Measurements from ENCODE around the gene RBPJL. TPM values are rescaled to one million over a fixed set of nuclear protein-coding genes. Genes with fewer than 3 reads are reported as not detected.

The RBPJL gene
- total and polyA plus RNA-seq, 4 donors: not detected

- Histone ChIP-seq H3K27me3 (ENCODE audit: control insufficient read depth in 4 of 4, insufficient read depth in 4 of 4, low read length in 3 of 4) (no peaks in the 10 kb centered on the region), H3K9me3 (ENCODE audit: control insufficient read depth in 4 of 4, low read length in 3 of 4) (no peaks in the 10 kb centered on the region), H3K4me3 (ENCODE audit: low read depth in 1 of 3, low read length in 3 of 3) (no peak overlapping the region), H3K9ac (ENCODE audit: low read depth in 1 of 2, low read length in 2 of 2) (no peak overlapping the region), H3K4me1 (ENCODE audit: control insufficient read depth in 4 of 4, insufficient read depth in 4 of 4, low read length in 3 of 4) (peaks cover 0 to 22% (median 12%) of the 10 kb centered on the region in 4 donors), H3K36me3 (ENCODE audit: control insufficient read depth in 4 of 4, insufficient read depth in 3 of 4, low read depth in 1 of 4, low read length in 3 of 4) (peaks cover 0 to 24% (median 22%) of the 10 kb centered on the region in 4 donors), H3K27ac (ENCODE audit: low read depth in 1 of 2, low read length in 2 of 2) (no peak overlapping the region)
- DNase-seq (ENCODE audit: low spot score): no peak
- TF ChIP-seq RAD21 (IDR thresholded peaks at IDR 0.05) (no peak), TAF1 (conservative IDR thresholded peaks at IDR 0.05) (no peak), RXRA (IDR thresholded peaks at IDR 0.05) (no peak), JUND (IDR thresholded peaks at IDR 0.05) (no peak), MAX (IDR thresholded peaks at IDR 0.05) (no peak), HNF4A (conservative IDR thresholded peaks at IDR 0.05) (no peak), GABPA (IDR thresholded peaks at IDR 0.05 in 1 of 2, conservative IDR thresholded peaks at IDR 0.05 in 1 of 2) (no peak), FOXA2 (IDR thresholded peaks at IDR 0.05) (no peak), HNF4G (IDR thresholded peaks at IDR 0.05) (no peak), REST (IDR thresholded peaks at IDR 0.05) (no peak), CTCF (IDR thresholded peaks at IDR 0.05; ENCODE audit: low read depth, low read length, missing input control) (no peak), YY1 (IDR thresholded peaks at IDR 0.05) (no peak), ATF3 (IDR thresholded peaks at IDR 0.05) (no peak), EGR1 (IDR thresholded peaks at IDR 0.05; ENCODE audit: low read depth in 2 of 2) (no peak)
Measured at GRCh38 chr20:45367126-45367525, 60.5 kb downstream of the RBPJL start.

Other genes with a start within 250 kb of the RBPJL start
- under 1 TPM in 1 of 2 donors, not detected in 1; 0.09 TPM for gene KCNS1, start 205.7 kb upstream of the RBPJL start, total RNA-seq
- gene KCNS1, start 205.7 kb upstream of the RBPJL start, polyA plus RNA-seq: under 1 TPM in 1 of 2 donors, not detected in 1; 0.02 TPM
- not detected for gene WFDC5, start 191.7 kb upstream of the RBPJL start, total RNA-seq
- gene WFDC5, start 191.7 kb upstream of the RBPJL start, polyA plus RNA-seq: not detected
- gene WFDC12, start 182.4 kb upstream of the RBPJL start, total RNA-seq: not detected
- not detected for gene WFDC12, start 182.4 kb upstream of the RBPJL start, polyA plus RNA-seq
- not detected for gene PI3, start 131.9 kb upstream of the RBPJL start, total RNA-seq
- not detected for gene PI3, start 131.9 kb upstream of the RBPJL start, polyA plus RNA-seq
- not detected for gene SEMG1, start 99.8 kb upstream of the RBPJL start, total RNA-seq
- gene SEMG1, start 99.8 kb upstream of the RBPJL start, polyA plus RNA-seq: not detected
- gene SEMG2, start 85.5 kb upstream of the RBPJL start, total RNA-seq: not detected
- not detected for gene SEMG2, start 85.5 kb upstream of the RBPJL start, polyA plus RNA-seq
- 10 to 100 TPM in 1 of 2 donors, 1 to 10 TPM in 1; 1.9 to 60.1 TPM for gene SLPI, start 52.3 kb upstream of the RBPJL start, total RNA-seq
- gene SLPI, start 52.3 kb upstream of the RBPJL start, polyA plus RNA-seq: 100 to 1,000 TPM; 128 to 308 TPM
- gene MATN4, start 1.5 kb downstream of the RBPJL start, total RNA-seq: not detected
- gene MATN4, start 1.5 kb downstream of the RBPJL start, polyA plus RNA-seq: under 1 TPM in 1 of 2 donors, not detected in 1; 0.05 TPM
- 100 to 1,000 TPM in 1 of 2 donors, 10 to 100 TPM in 1; 54.4 to 147 TPM for gene SDC4, start 41.6 kb downstream of the RBPJL start, total RNA-seq
- 10 to 100 TPM; 80.6 to 86.5 TPM for gene SDC4, start 41.6 kb downstream of the RBPJL start, polyA plus RNA-seq
- 10 to 100 TPM; 15.0 to 29.0 TPM for gene SYS1, start 56.3 kb downstream of the RBPJL start, total RNA-seq
- gene SYS1, start 56.3 kb downstream of the RBPJL start, polyA plus RNA-seq: 10 to 100 TPM; 27.2 to 37.8 TPM
- gene TP53TG5, start 71.5 kb downstream of the RBPJL start, total RNA-seq: not detected
- not detected for gene TP53TG5, start 71.5 kb downstream of the RBPJL start, polyA plus RNA-seq
- gene DBNDD2, start 101.4 kb downstream of the RBPJL start, total RNA-seq: 1 to 10 TPM; 2.1 to 3.2 TPM
- gene DBNDD2, start 101.4 kb downstream of the RBPJL start, polyA plus RNA-seq: 1 to 10 TPM; 2.2 to 4.6 TPM
- 10 to 100 TPM; 14.4 to 20.7 TPM for gene PIGT, start 109.3 kb downstream of the RBPJL start, total RNA-seq
- 10 to 100 TPM; 47.6 to 64.5 TPM for gene PIGT, start 109.3 kb downstream of the RBPJL start, polyA plus RNA-seq
- gene WFDC2, start 162.9 kb downstream of the RBPJL start, total RNA-seq: not detected
- gene WFDC2, start 162.9 kb downstream of the RBPJL start, polyA plus RNA-seq: 1 to 10 TPM; 1.3 to 1.8 TPM
- not detected for gene SPINT3, start 208.8 kb downstream of the RBPJL start, total RNA-seq
- gene SPINT3, start 208.8 kb downstream of the RBPJL start, polyA plus RNA-seq: not detected
- gene WFDC6, start 232.6 kb downstream of the RBPJL start, total RNA-seq: not detected
- not detected for gene WFDC6, start 232.6 kb downstream of the RBPJL start, polyA plus RNA-seq
- gene EPPIN, start 240.6 kb downstream of the RBPJL start, total RNA-seq: not detected
- gene EPPIN, start 240.6 kb downstream of the RBPJL start, polyA plus RNA-seq: not detected